GM23248 (cell line): ENCODE data around the gene RSRC1. TPM values are rescaled to one million over a fixed set of nuclear protein-coding genes. Genes with fewer than 3 reads are reported as not detected.

Experiments
- DNase-seq: peaks from one replicate; pipeline ENCODE4 v3.0.0-alpha.2; 2015
- H2AFZ ChIP-seq: fragments of 200-600 bp; sonication (generic); 2 replicates; pipeline ENCODE4 v1.6.1; 2016; ENCODE audit warnings: antibody characterized with exemption
- H3F3A ChIP-seq: fragments of 200-600 bp; sonication (generic); 2 replicates; pipeline ENCODE4 v1.6.1; 2016; ENCODE audit warnings: mild to moderate bottlenecking, antibody characterized with exemption, mixed run types; ENCODE audit not compliant: insufficient read depth
- H3K27ac ChIP-seq: fragments of 200-600 bp; sonication (generic); 2 replicates; pipeline ENCODE4 v1.5.1; 2016; ENCODE audit warnings: mild to moderate bottlenecking
- H3K27me3 ChIP-seq: fragments of 200-600 bp; sonication (generic); replicated peaks from 2 replicates; pipeline ENCODE4 v1.6.1; 2016; ENCODE audit warnings: mild to moderate bottlenecking; ENCODE audit not compliant: insufficient read depth
- H3K36me3 ChIP-seq: fragments of 200-600 bp; sonication (generic); 2 replicates; pipeline ENCODE4 v1.6.1; 2016; ENCODE audit warnings: low read depth, mild to moderate bottlenecking
- H3K4me1 ChIP-seq: fragments of 200-600 bp; sonication (generic); 2 replicates; pipeline ENCODE4 v1.6.1; 2016; ENCODE audit warnings: mild to moderate bottlenecking; ENCODE audit not compliant: insufficient read depth
- H3K4me2 ChIP-seq: fragments of 200-600 bp; sonication (generic); one replicate; pipeline ENCODE4 v1.6.1; 2016; ENCODE audit warnings: mild to moderate bottlenecking; ENCODE audit not compliant: unreplicated experiment
- H3K4me3 ChIP-seq: fragments of 200-600 bp; sonication (generic); 2 replicates; pipeline ENCODE4 v1.5.1; 2016; ENCODE audit warnings: mild to moderate bottlenecking
- H3K79me2 ChIP-seq: fragments of 200-600 bp; sonication (generic); 2 replicates; pipeline ENCODE4 v1.6.1; 2016; ENCODE audit warnings: mild to moderate bottlenecking; ENCODE audit not compliant: insufficient read depth
- H3K9ac ChIP-seq: fragments of 200-600 bp; sonication (generic); 2 replicates; pipeline ENCODE4 v1.6.1; 2016; ENCODE audit warnings: mild to moderate bottlenecking
- H3K9me2 ChIP-seq: fragments of 200-600 bp; sonication (generic); 2 replicates; pipeline ENCODE4 v1.6.1; 2016; ENCODE audit warnings: mixed run types, mild to moderate bottlenecking, moderate library complexity; ENCODE audit not compliant: insufficient read depth
- H3K9me3 ChIP-seq: fragments of 200-600 bp; sonication (generic); one replicate; pipeline ENCODE4 v1.6.1; 2017; ENCODE audit warnings: low read depth
- H4K20me1 ChIP-seq: fragments of 200-600 bp; sonication (generic); 2 replicates; pipeline ENCODE4 v1.6.0; 2016; ENCODE audit not compliant: insufficient read depth
- EZH2 ChIP-seq: fragments of 200-600 bp; sonication (generic); IDR thresholded peaks from 2 replicates; pipeline ENCODE4 v1.6.1; 2018; ENCODE audit warnings: antibody characterized with exemption, mild to moderate bottlenecking; ENCODE audit not compliant: insufficient read depth, poor library complexity, severe bottlenecking
- EZH2phosphoT487 ChIP-seq: fragments of 200-600 bp; sonication (generic); IDR thresholded peaks from 2 replicates; pipeline ENCODE4 v1.6.1; 2018; ENCODE audit warnings: antibody characterized with exemption, moderate library complexity, mild to moderate bottlenecking, low read depth; ENCODE audit not compliant: insufficient read depth
- WGBS, 2 experiments: methylation state at CpG; one replicate each; pipeline ENCODE4 v1.1.6; 2015 to 2017; ENCODE audit warnings: low lambda C conversion rate in 2 of 2, low coverage in 1 of 2; ENCODE audit errors: missing lambda C conversion rate in 2 of 2; 5-methylcytosine and 5-hydroxymethylcytosine counted together
- in situ Hi-C: fragments of 300-500 bp; cut with MboI; formaldehyde crosslinking; loops from 2 replicates; pipeline ENCODE4 v1.15.0; 2020
- polyA plus RNA-seq: library from polyadenylated mRNA; unstranded; fragments of >200 nt; fragmentation: Nextera tagmentation; extraction: Ambion mirVana; gene quantifications from 2 replicates; pipeline ENCODE4 v1.2.1, GENCODE V29; 2016
- total RNA-seq: library from RNA; depleted of rRNA; stranded (reverse); fragments of >200 nt; shearing (Covaris generic); gene quantifications from 2 replicates; pipeline ENCODE4 v1.2.3, GENCODE V29; 2014

The RSRC1 gene
- total and polyA plus RNA-seq, 2 experiments from 2014 or later, result 28.5 to 34.6 TPM

DNA sequence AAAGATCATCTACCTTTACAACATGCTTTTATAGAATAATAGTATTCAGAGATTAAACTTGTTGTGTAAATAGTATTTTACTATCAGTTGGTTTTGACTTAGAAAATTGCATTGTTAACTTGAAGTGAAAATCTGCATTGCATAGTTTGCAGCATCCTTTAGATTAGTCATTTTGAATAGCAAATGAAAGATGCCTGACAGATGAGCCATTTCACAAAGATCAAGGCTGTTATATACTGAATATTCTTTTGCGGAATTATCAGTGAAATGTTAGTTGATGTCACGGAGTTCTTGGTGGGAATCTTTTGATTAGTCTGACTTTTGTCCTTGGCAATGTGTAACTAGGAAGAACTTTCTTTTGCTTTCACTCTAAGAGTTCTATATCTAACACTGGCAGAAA is 24.5 kb downstream of the RSRC1 start:
- no peaks in the 10 kb centered on the region for H3K27me3 ChIP-seq
- no peaks in the 10 kb centered on the region for H4K20me1 ChIP-seq
- TF ChIP-seq EZH2 (no peak), EZH2phosphoT487 (no peak)
- no peak overlapping the region for H2AFZ ChIP-seq
- no peak overlapping the region for H3K27ac ChIP-seq
- H3K9me3 ChIP-seq, result no peaks in the 10 kb centered on the region
- H3K9ac ChIP-seq, result no peak overlapping the region
- 0 out of 2 replicates have a peak, but pooled peaks cover 6% of the 10 kb centered on the region for H3K79me2 ChIP-seq
- no peaks in the 10 kb centered on the region for H3K9me2 ChIP-seq
- in situ Hi-C loops, result no loop called here
- no peaks in the 10 kb centered on the region for H3K4me1 ChIP-seq
- 98 to 100% methylated on average over 2 of the region's 2 CpGs for WGBS, 2 experiments
- H3K4me2 ChIP-seq, result no peak overlapping the region
- peak; percentile 4 for DNase-seq
- no peaks in the 10 kb centered on the region for H3K36me3 ChIP-seq
- no peak overlapping the region for H3K4me3 ChIP-seq
- H3F3A ChIP-seq, result no peaks in the 10 kb centered on the region

DNA sequence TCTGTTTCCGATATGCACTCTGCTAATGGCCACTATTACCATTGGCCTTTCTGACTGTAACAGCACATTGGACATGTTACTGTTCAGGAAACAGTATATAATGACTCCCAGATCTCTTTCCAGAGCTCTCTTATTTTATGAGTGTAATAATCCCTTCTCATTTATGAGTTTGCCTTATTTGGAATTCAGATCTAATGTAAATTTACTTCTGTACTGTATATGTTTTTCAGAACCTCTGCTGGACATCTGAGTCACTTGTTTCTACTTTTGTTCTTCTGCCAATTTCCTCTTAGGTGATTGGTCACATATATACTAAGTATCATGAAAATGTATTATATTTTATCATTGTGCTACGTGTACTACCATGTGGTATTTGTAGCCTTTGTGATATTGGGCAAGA is 30.5 kb downstream of the RSRC1 start:
- no peak for DNase-seq
- Histone ChIP-seq H3K4me2 (no peak overlapping the region), H3K9me2 (no peaks in the 10 kb centered on the region)

DNA sequence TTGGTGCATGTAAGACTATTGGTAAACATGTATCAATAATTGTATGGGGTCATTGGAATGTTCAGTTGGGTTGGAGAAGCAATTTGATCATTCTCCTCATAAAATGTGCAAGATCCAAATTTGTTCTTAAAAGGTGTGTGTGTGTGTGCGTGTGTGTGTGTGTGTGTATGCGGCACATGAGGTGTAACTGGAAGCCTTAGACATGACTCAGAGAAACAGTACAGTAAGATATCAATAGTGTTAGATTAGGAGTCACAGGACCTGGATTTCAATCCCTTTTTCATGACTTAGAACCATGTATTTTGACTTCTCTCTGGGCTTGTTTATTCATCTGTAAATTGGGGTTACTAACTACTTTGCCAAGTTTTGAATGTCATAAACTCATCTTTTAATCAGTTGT is 38.3 kb downstream of the RSRC1 start:
- H3K9me2 ChIP-seq, result no peaks in the 10 kb centered on the region
- H4K20me1 ChIP-seq, result no peaks in the 10 kb centered on the region
- in situ Hi-C loops, result no loop called here
- no peak overlapping the region for H2AFZ ChIP-seq
- 80 to 85% methylated on average over 2 of the region's 2 CpGs for WGBS, 2 experiments
- H3F3A ChIP-seq, result peaks cover 17% of the 10 kb centered on the region
- H3K4me1 ChIP-seq, result peaks cover 12% of the 10 kb centered on the region
- H3K27me3 ChIP-seq, result no peaks in the 10 kb centered on the region
- H3K4me2 ChIP-seq, result no peak overlapping the region
- DNase-seq, result no peak
- TF ChIP-seq EZH2phosphoT487 (no peak), EZH2 (no peak)
- H3K9ac ChIP-seq, result no peak overlapping the region
- no peak overlapping the region for H3K4me3 ChIP-seq
- H3K9me3 ChIP-seq, result no peaks in the 10 kb centered on the region
- H3K27ac ChIP-seq, result no peak overlapping the region
- peaks cover 16% of the 10 kb centered on the region; the same call in 1 of the 2 replicates for H3K79me2 ChIP-seq
- no peaks in the 10 kb centered on the region for H3K36me3 ChIP-seq

More for the DNA sequence above, 30.5 kb downstream of the RSRC1 start:
- TF ChIP-seq EZH2phosphoT487, result no peak
- no peak for TF ChIP-seq EZH2
- in situ Hi-C loops, result no loop called here
- no peaks in the 10 kb centered on the region for H3K36me3 ChIP-seq
- no peak overlapping the region for H3K9ac ChIP-seq
- no peak overlapping the region for H3K4me3 ChIP-seq
- H3F3A ChIP-seq, result no peaks in the 10 kb centered on the region
- no peaks in the 10 kb centered on the region for H3K4me1 ChIP-seq
- no peak overlapping the region for H2AFZ ChIP-seq
- no peaks in the 10 kb centered on the region for H3K9me3 ChIP-seq
- H3K79me2 ChIP-seq, result no peaks in the 10 kb centered on the region
- no peaks in the 10 kb centered on the region for H3K27me3 ChIP-seq
- WGBS, 2 experiments, result 83 to 85% methylated on average over 2 of the region's 2 CpGs
- no peak overlapping the region for H3K27ac ChIP-seq
- no peaks in the 10 kb centered on the region for H4K20me1 ChIP-seq

DNA sequence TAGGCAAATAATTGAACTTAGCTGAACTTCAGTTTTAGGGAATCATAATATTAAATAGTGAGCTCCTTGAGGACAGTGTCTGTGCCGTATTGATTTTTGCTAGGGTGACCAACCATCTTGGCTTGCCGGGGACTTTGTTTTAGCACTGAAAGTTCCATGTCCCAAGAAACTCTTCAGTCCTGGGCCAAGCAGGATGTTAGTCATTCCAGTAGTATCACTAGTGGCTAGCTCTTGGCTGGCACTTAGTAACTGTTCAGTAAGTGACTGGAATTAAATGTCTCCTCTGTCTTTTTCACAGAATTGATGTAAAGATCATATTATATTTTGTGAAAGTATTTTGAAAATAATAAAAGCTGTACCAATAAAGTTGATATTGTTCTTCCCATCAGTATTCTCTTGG is 42.3 kb downstream of the RSRC1 start:
- TF ChIP-seq EZH2, result no peak
- no peak for TF ChIP-seq EZH2phosphoT487
- 13 to 19% methylated on average over 2 of the region's 2 CpGs for WGBS, 2 experiments
- Histone ChIP-seq H3K4me1 (peaks cover 12% of the 10 kb centered on the region), H3K79me2 (peaks cover 16% of the 10 kb centered on the region; the same call in 1 of the 2 replicates), H3F3A (peaks cover 17% of the 10 kb centered on the region), H3K9me3 (no peaks in the 10 kb centered on the region), H2AFZ (no peak overlapping the region), H3K27me3 (no peaks in the 10 kb centered on the region), H4K20me1 (no peaks in the 10 kb centered on the region), H3K4me3 (no peak overlapping the region), H3K4me2 (peak overlapping the region; percentile 21), H3K27ac (peak overlapping the region; percentile 35), H3K36me3 (no peaks in the 10 kb centered on the region), H3K9ac (no peak overlapping the region), H3K9me2 (no peaks in the 10 kb centered on the region)
- in situ Hi-C loops, result no loop called here
- DNase-seq, result peak; percentile 86

DNA sequence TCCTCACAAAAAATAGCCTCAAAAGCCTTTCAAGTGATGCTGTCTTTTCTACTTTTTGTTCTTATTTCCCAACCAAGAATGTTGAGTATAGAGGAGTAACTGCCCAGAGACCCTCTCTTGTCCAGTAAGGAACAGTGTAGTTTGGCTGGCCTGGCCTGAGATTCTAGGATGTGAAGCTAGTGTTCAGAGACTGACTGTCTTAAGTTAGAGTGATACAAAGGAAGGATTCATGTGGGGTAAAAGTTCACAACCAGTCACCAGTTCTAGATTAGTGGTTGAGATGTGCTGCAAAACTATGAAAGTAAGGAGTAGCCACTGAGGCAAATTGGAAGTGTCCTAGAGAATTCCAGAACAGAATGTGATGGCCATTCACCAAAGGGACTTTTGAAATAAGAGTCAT is 49.1 kb downstream of the RSRC1 start:
- H3K4me3 ChIP-seq, result no peak overlapping the region
- no peak overlapping the region for H3K27ac ChIP-seq
- no peaks in the 10 kb centered on the region for H4K20me1 ChIP-seq
- in situ Hi-C loops, result no loop called here
- no peaks in the 10 kb centered on the region for H3K27me3 ChIP-seq
- H3K4me2 ChIP-seq, result no peak overlapping the region
- no peak for DNase-seq
- H3F3A ChIP-seq, result peaks cover 18% of the 10 kb centered on the region
- TF ChIP-seq EZH2phosphoT487 (no peak), EZH2 (no peak)
- no peak overlapping the region for H2AFZ ChIP-seq
- H3K9me2 ChIP-seq, result no peaks in the 10 kb centered on the region
- no peak overlapping the region for H3K9ac ChIP-seq
- H3K36me3 ChIP-seq, result no peaks in the 10 kb centered on the region
- peaks cover 18% of the 10 kb centered on the region for H3K4me1 ChIP-seq
- H3K79me2 ChIP-seq, result peaks cover 5% of the 10 kb centered on the region; the same call in 1 of the 2 replicates
- no peaks in the 10 kb centered on the region for H3K9me3 ChIP-seq
